A673 (cell line): ENCODE measurements around the gene COL9A2.

ENCODE experiments used
- CTCF ChIP-seq: fragments of 300-800, 200-600 bp; sonication (generic); conservative IDR thresholded peaks from 2 replicates; pipeline ENCODE4 v1.5.1; 2017; ENCODE audit warnings: low read depth, mild to moderate bottlenecking, antibody characterized with exemption, low read length, moderate library complexity, mixed read lengths
- EZH2 ChIP-seq: fragments of 200-600 bp; sonication (generic); IDR thresholded peaks from 2 replicates; pipeline ENCODE4 v1.6.1; 2017; ENCODE audit warnings: borderline replicate concordance, low read depth, mild to moderate bottlenecking, mixed read lengths, antibody characterized with exemption, low read length; ENCODE audit not compliant: poor library complexity, severe bottlenecking

GRCh38 chr1:40315795-40316594 is 1.1 kb downstream of the COL9A2 start:
- TF ChIP-seq CTCF: no peak
- no peak for TF ChIP-seq EZH2
